SK-N-SH (cell line): ENCODE results near the gene NFE2L3. TPM values are rescaled to one million over a fixed set of nuclear protein-coding genes. Genes with fewer than 3 reads are reported as not detected.

Source experiments
- CTCF ChIA-PET: fragments of 300-600, 350-600 bp; formaldehyde crosslinking; extraction: SDS; loops from one replicate; lab custom pipeline; 2021; lab: Yijun Ruan, JAX
- POLR2A ChIA-PET: fragments of 350-600 bp; sonication (Branson Sonifier 250); formaldehyde crosslinking; extraction: SDS; loops from one replicate; lab custom pipeline; 2020; ENCODE audit warnings: antibody characterized with exemption, inconsistent platforms; lab: Yijun Ruan, JAX
- DNase-seq: peaks from one replicate; pipeline ENCODE4 v3.0.0; 2012
- H2AFZ ChIP-seq: fragments of 200-600 bp; sonication (generic); 2 replicates; pipeline ENCODE4 v1.8.1; 2016; ENCODE audit warnings: antibody characterized with exemption, mild to moderate bottlenecking, low read depth
- H3F3A ChIP-seq: fragments of 200-600 bp; sonication (generic); replicated peaks from 2 replicates; pipeline ENCODE3; 2016; ENCODE audit warnings: antibody characterized with exemption, mild to moderate bottlenecking; ENCODE audit not compliant: insufficient read depth
- H3K27ac ChIP-seq, 2 experiments: fragments of 200-500 bp in 1 of 2; fragments of 200-600 bp in 1 of 2; sonication (Bioruptor generic) in 1 of 2; sonication (generic), shearing (Covaris generic) in 1 of 2; 2 replicates each; pipeline versions ENCODE4 v1.5.1 to v1.6.1; 2014 to 2016; ENCODE audit warnings: low read depth in 2 of 2, inconsistent platforms in 1 of 2, low read length in 1 of 2, mild to moderate bottlenecking in 1 of 2, mixed read lengths in 1 of 2
- H3K27me3 ChIP-seq: fragments of 200-600 bp; sonication (generic), shearing (Covaris generic); 2 replicates; pipeline ENCODE4 v1.6.1; 2016; ENCODE audit warnings: mixed run types; ENCODE audit not compliant: insufficient read depth
- H3K36me3 ChIP-seq, 2 experiments: fragments of 200-500 bp in 1 of 2; fragments of 200-600 bp in 1 of 2; sonication (Bioruptor generic) in 1 of 2; sonication (generic) in 1 of 2; replicated peaks in 1 of 2; 2 replicates each; pipeline versions ENCODE3 to v1.5.1; 2014 to 2016; ENCODE audit warnings: low read length in 1 of 2, mild to moderate bottlenecking in 1 of 2; ENCODE audit not compliant: insufficient read depth in 2 of 2, control insufficient read depth in 1 of 2
- H3K4me1 ChIP-seq, 2 experiments: fragments of 200-500 bp in 1 of 2; fragments of 200-600 bp in 1 of 2; sonication (Bioruptor generic) in 1 of 2; sonication (generic), shearing (Covaris generic) in 1 of 2; 2 replicates each; pipeline versions ENCODE4 v1.5.1 to v1.6.1; 2014 to 2016; ENCODE audit warnings: low read depth in 1 of 2, low read length in 1 of 2, mixed run types in 1 of 2; ENCODE audit not compliant: insufficient read depth in 2 of 2, control insufficient read depth in 1 of 2
- H3K4me2 ChIP-seq: fragments of 200-600 bp; sonication (generic), shearing (Covaris generic); 2 replicates; pipeline ENCODE4 v1.6.1; 2017; ENCODE audit warnings: mixed run types
- H3K4me3 ChIP-seq, 2 experiments: fragments of 200-500 bp in 1 of 2; fragments of 200-600 bp in 1 of 2; sonication (Bioruptor generic) in 1 of 2; sonication (generic), shearing (Covaris generic) in 1 of 2; 2 replicates each; pipeline versions ENCODE4 v1.5.1 to v1.8.1; 2014 to 2016; ENCODE audit warnings: low read depth in 2 of 2, inconsistent platforms in 1 of 2, low read length in 1 of 2, mild to moderate bottlenecking in 1 of 2, mixed read lengths in 1 of 2, moderate library complexity in 1 of 2
- H3K79me2 ChIP-seq: fragments of 200-600 bp; sonication (generic); 2 replicates; pipeline ENCODE4 v1.8.1; 2017; ENCODE audit warnings: mild to moderate bottlenecking; ENCODE audit not compliant: insufficient read depth
- H3K9ac ChIP-seq: fragments of 200-600 bp; sonication (generic); 2 replicates; pipeline ENCODE4 v1.6.1; 2017; ENCODE audit warnings: mixed run types
- H3K9me2 ChIP-seq: fragments of 200-600 bp; sonication (generic); 2 replicates; pipeline ENCODE4 v1.6.1; 2017; ENCODE audit warnings: mixed run types
- H3K9me3 ChIP-seq: fragments of 200-600 bp; sonication (generic); 2 replicates; pipeline ENCODE4 v1.6.1; 2017; ENCODE audit warnings: mixed run types, mild to moderate bottlenecking, moderate library complexity
- H4K20me1 ChIP-seq: fragments of 200-600 bp; sonication (generic); 2 replicates; pipeline ENCODE4 v1.6.1; 2017; ENCODE audit warnings: mild to moderate bottlenecking, mixed run types; ENCODE audit not compliant: insufficient read depth
- CHD2 ChIP-seq: fragments of 150-350 bp; IDR thresholded peaks from 2 replicates; pipeline ENCODE4 v1.6.1; 2018; ENCODE audit warnings: low read length; ENCODE audit not compliant: partially characterized antibody
- ELF1 ChIP-seq: IDR thresholded peaks from 2 replicates; pipeline ENCODE4 v1.4.0; 2012
- EP300 ChIP-seq, 2 experiments: IDR thresholded peaks; 2 replicates each; pipeline versions ENCODE4 v1.4.0 to v1.6.1; 2012; ENCODE audit warnings: borderline replicate concordance in 1 of 2, low read depth in 1 of 2, low read length in 1 of 2
- FOSL2 ChIP-seq: IDR thresholded peaks from 2 replicates; pipeline ENCODE4 v1.4.0; 2012; ENCODE audit warnings: low read depth, mild to moderate bottlenecking, moderate library complexity, borderline replicate concordance
- FOXM1 ChIP-seq: IDR thresholded peaks from 2 replicates; pipeline ENCODE4 v1.4.0; 2012; ENCODE audit warnings: low read depth, mild to moderate bottlenecking
- JUND ChIP-seq: IDR thresholded peaks from 2 replicates; pipeline ENCODE4 v1.4.0; 2012
- MEF2A ChIP-seq: IDR thresholded peaks from 2 replicates; pipeline ENCODE4 v1.4.0; 2012; ENCODE audit warnings: low read depth, borderline replicate concordance
- MXI1 ChIP-seq: IDR thresholded peaks from 2 replicates; pipeline ENCODE4 v1.6.1; 2012; ENCODE audit warnings: mild to moderate bottlenecking, low read depth, low read length, improper control_type of control experiment
- PBX3 ChIP-seq: IDR thresholded peaks from 2 replicates; pipeline ENCODE4; 2012
- RAD21 ChIP-seq: IDR thresholded peaks from 2 replicates; pipeline ENCODE4 v1.6.1; 2012; ENCODE audit warnings: mild to moderate bottlenecking, low read length
- RCOR1 ChIP-seq: fragments of 150-350 bp; IDR thresholded peaks from 2 replicates; pipeline ENCODE4 v1.6.1; 2017; ENCODE audit warnings: antibody characterized with exemption, low read length
- RFX5 ChIP-seq: IDR thresholded peaks from 2 replicates; pipeline ENCODE4 v1.6.1; 2012; ENCODE audit warnings: mild to moderate bottlenecking, improper control_type of control experiment, low read length
- RXRA ChIP-seq: IDR thresholded peaks from 2 replicates; pipeline ENCODE4 v1.4.0; 2012; ENCODE audit warnings: low read depth, mild to moderate bottlenecking, borderline replicate concordance
- TAF1 ChIP-seq: IDR thresholded peaks from 2 replicates; pipeline ENCODE4 v1.6.1; 2012; ENCODE audit warnings: low read depth, mild to moderate bottlenecking, low read length, moderate library complexity, borderline replicate concordance
- TEAD4 ChIP-seq: IDR thresholded peaks from 2 replicates; pipeline ENCODE4 v1.4.0; 2012; ENCODE audit warnings: mild to moderate bottlenecking, borderline replicate concordance; ENCODE audit not compliant: insufficient read depth
- YY1 ChIP-seq: IDR thresholded peaks from 2 replicates; pipeline ENCODE4 v1.4.0; 2012; ENCODE audit warnings: low read depth, mild to moderate bottlenecking
- WGBS: methylation state at CpG from one replicate; pipeline ENCODE4 v1.1.6; 2017; ENCODE audit warnings: low lambda C conversion rate; 5-methylcytosine and 5-hydroxymethylcytosine counted together
- polyA plus RNA-seq, 3 experiments: library from polyadenylated mRNA; depleted of rRNA; stranded (reverse); fragments of >200 nt; gene quantifications; 2 replicates each; pipeline ENCODE4 v1.2.3, GENCODE V29; 2012
- TF ChIP-seq, protein P1 (sequence below): fragments of 200-600 bp; sonication (generic); IDR thresholded peaks from 2 replicates; pipeline ENCODE4 v1.6.1; 2017; ENCODE audit warnings: antibody characterized with exemption, mild to moderate bottlenecking, moderate library complexity
- TF ChIP-seq, protein P2 (sequence below): fragments of 150-350 bp; IDR thresholded peaks from 2 replicates; pipeline ENCODE4 v1.6.1; 2016; ENCODE audit warnings: mild to moderate bottlenecking, low read depth, low read length
- TF ChIP-seq, protein P3 (sequence below): IDR thresholded peaks from 2 replicates; pipeline ENCODE4 v1.4.0; 2012; ENCODE audit warnings: low read depth, borderline replicate concordance

NFE2L3 gene
- polyA plus RNA-seq, 1 of the 3 experiments (the other 2 are of a cell fraction) = 36.1 TPM

DNA sequence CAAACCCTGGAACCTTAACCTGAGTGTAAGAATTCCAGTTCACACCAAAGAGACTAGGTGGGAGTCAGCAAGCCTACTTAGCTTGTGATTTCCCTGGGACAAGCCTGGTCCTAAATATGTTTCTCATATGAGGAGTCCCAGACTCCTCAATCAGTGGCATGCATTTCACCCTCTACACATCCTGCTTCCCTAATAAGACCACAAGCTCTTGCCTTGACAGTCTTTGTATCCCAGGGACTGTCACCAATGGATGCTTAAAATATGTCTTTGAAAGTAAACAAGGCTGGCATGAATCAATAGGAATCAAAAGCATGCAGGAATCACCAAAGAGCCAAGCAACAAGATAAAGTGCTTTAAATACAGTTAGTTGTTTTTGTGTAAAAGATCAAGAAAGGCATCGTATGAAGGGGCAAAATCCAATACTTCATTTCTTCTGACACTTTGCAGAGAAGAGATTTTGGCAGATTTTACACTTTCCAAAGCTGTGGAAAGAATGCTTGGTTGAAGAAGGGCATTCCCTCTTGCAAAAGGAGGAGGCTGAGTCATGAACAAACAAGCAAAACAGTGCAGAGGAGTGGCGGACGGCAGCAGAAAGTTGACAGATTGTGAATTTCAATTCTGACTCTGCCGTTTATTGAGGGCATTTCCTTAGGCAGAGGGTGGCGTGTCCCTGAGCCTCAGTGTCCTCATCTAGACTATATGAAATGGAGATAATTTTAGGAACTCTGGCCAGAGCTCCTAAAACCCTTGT, 8.5 kb upstream of the NFE2L3 start:
- Histone ChIP-seq H3K36me3 (no peaks in the 10 kb centered on the region), H3K9me3 (no peaks in the 10 kb centered on the region), H3K79me2 (no peaks in the 10 kb centered on the region), H3K4me1 (no peaks in the 10 kb centered on the region; a peak in 1 of 4 replicates), H4K20me1 (no peaks in the 10 kb centered on the region), H3K9me2 (no peaks in the 10 kb centered on the region), H2AFZ (no peak overlapping the region), H3K27me3 (no peaks in the 10 kb centered on the region), H3K27ac (no peak overlapping the region), H3K4me3 (no peak overlapping the region), H3K9ac (no peak overlapping the region), H3K4me2 (no peak overlapping the region), H3F3A (no peaks in the 10 kb centered on the region)
- no peak for TF ChIP-seq ELF1
- no peak for TF ChIP-seq TEAD4
- TF ChIP-seq RXRA = no peak
- no peak for TF ChIP-seq FOXM1
- no peak for TF ChIP-seq PBX3
- no peak for TF ChIP-seq RFX5
- no peak for TF ChIP-seq RAD21
- no peak for TF ChIP-seq MXI1
- no peak for TF ChIP-seq YY1
- TF ChIP-seq EP300 (IDR thresholded peaks at IDR 0.05; ENCODE audit: borderline replicate concordance in 1 of 2, low read depth in 1 of 2, low read length in 1 of 2) = no peak
- no peak for TF ChIP-seq CHD2
- no peak for TF ChIP-seq FOSL2
- no peak for TF ChIP-seq TAF1
- TF ChIP-seq, protein P1, sequence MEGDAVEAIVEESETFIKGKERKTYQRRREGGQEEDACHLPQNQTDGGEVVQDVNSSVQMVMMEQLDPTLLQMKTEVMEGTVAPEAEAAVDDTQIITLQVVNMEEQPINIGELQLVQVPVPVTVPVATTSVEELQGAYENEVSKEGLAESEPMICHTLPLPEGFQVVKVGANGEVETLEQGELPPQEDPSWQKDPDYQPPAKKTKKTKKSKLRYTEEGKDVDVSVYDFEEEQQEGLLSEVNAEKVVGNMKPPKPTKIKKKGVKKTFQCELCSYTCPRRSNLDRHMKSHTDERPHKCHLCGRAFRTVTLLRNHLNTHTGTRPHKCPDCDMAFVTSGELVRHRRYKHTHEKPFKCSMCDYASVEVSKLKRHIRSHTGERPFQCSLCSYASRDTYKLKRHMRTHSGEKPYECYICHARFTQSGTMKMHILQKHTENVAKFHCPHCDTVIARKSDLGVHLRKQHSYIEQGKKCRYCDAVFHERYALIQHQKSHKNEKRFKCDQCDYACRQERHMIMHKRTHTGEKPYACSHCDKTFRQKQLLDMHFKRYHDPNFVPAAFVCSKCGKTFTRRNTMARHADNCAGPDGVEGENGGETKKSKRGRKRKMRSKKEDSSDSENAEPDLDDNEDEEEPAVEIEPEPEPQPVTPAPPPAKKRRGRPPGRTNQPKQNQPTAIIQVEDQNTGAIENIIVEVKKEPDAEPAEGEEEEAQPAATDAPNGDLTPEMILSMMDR = no peak
- no peak for TF ChIP-seq JUND
- TF ChIP-seq, protein P2, sequence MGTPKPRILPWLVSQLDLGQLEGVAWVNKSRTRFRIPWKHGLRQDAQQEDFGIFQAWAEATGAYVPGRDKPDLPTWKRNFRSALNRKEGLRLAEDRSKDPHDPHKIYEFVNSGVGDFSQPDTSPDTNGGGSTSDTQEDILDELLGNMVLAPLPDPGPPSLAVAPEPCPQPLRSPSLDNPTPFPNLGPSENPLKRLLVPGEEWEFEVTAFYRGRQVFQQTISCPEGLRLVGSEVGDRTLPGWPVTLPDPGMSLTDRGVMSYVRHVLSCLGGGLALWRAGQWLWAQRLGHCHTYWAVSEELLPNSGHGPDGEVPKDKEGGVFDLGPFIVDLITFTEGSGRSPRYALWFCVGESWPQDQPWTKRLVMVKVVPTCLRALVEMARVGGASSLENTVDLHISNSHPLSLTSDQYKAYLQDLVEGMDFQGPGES = no peak
- no peak for TF ChIP-seq RCOR1
- TF ChIP-seq, protein P3, sequence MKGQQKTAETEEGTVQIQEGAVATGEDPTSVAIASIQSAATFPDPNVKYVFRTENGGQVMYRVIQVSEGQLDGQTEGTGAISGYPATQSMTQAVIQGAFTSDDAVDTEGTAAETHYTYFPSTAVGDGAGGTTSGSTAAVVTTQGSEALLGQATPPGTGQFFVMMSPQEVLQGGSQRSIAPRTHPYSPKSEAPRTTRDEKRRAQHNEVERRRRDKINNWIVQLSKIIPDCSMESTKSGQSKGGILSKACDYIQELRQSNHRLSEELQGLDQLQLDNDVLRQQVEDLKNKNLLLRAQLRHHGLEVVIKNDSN = no peak
- no peak for TF ChIP-seq MEF2A
- CTCF ChIA-PET = interaction anchor here (1.0 to 1.8 kb wide), 8 partner anchors 15 to 524 kb away, joined by 3 to 7 read pairs (median 4); no protein-coding TSS in a partner anchor
- WGBS = 62% methylated on average over 5 of the region's 5 CpGs
- POLR2A ChIA-PET = interaction anchor here (1.5 kb wide), 1 partner anchor 8 kb away, joined by 3 read pairs; the partner anchor contains the start of gene NFE2L3
- DNase-seq = no peak
